HEK293 (cell line): ENCODE measurements around the gene UCKL1.

ENCODE experiments used
- CTCF ChIA-PET: fragments of 350-600 bp; formaldehyde crosslinking; extraction: SDS; loops from one replicate; lab custom pipeline; 2021; ENCODE audit warnings: antibody characterized with exemption; lab: Yijun Ruan, JAX
- POLR2A ChIA-PET: fragments of 300-600 bp; formaldehyde crosslinking; extraction: SDS; loops from one replicate; lab custom pipeline; 2020; ENCODE audit warnings: antibody characterized with exemption, inconsistent platforms; lab: Yijun Ruan, JAX
- H3K27ac ChIP-seq: fragments of 200-500 bp; sonication (Bioruptor generic); 2 replicates; pipeline ENCODE4 v1.5.1; 2014; ENCODE audit warnings: low read depth, low read length, control low read depth, inconsistent platforms; ENCODE audit errors: extremely low read depth
- H3K36me3 ChIP-seq, 2 experiments: fragments of 200-500 bp in 1 of 2; sonication (Bioruptor generic) in 1 of 2; 1 replicate in 1 of 2; 2 replicates in 1 of 2; pipeline ENCODE4 v1.5.1; 2014 to 2017; ENCODE audit warnings: inconsistent platforms in 2 of 2, low read length in 2 of 2; ENCODE audit not compliant: control insufficient read depth in 2 of 2, insufficient read depth in 1 of 2
- H3K4me1 ChIP-seq: fragments of 200-500 bp; sonication (Bioruptor generic); 2 replicates; pipeline ENCODE4 v1.5.1; 2014; ENCODE audit warnings: mild to moderate bottlenecking, low read length, inconsistent platforms; ENCODE audit not compliant: control insufficient read depth, insufficient read depth
- H3K4me3 ChIP-seq: 2 replicates; pipeline ENCODE4 v1.5.1; 2011; ENCODE audit warnings: low read depth, mild to moderate bottlenecking, control low read depth, low read length, moderate library complexity
- H3K9me3 ChIP-seq: fragments of 200-500 bp; sonication (Bioruptor generic); 2 replicates; pipeline ENCODE4 v1.5.1; 2014; ENCODE audit warnings: low read depth, low read length, inconsistent platforms; ENCODE audit not compliant: control insufficient read depth, insufficient read depth
- BCL11B ChIP-seq: fragments of 450-650 bp; formaldehyde crosslinking; IDR thresholded peaks from 2 replicates; pipeline ENCODE4 v1.5.1; 2016; ENCODE audit warnings: low read depth, missing biosample characterization, missing genetic modification characterization
- EGR2 ChIP-seq: fragments of 450-650 bp; formaldehyde crosslinking; IDR thresholded peaks from 2 replicates; pipeline ENCODE4 v1.5.1; 2016; ENCODE audit warnings: low read depth, missing biosample characterization, missing genetic modification characterization
- HOXA7 ChIP-seq: sonication (generic); formaldehyde crosslinking; IDR thresholded peaks from 2 replicates; pipeline ENCODE4 v1.8.1; 2022; ENCODE audit warnings: missing genetic modification reagents, borderline replicate concordance
- KLF9 ChIP-seq: fragments of 450-650 bp; formaldehyde crosslinking; IDR thresholded peaks from 2 replicates; pipeline ENCODE4 v1.5.1; 2016; ENCODE audit warnings: missing biosample characterization, missing genetic modification characterization, low read depth
- MZF1 ChIP-seq: fragments of 450-650 bp; formaldehyde crosslinking; IDR thresholded peaks from 2 replicates; pipeline ENCODE4 v1.5.1; 2017; ENCODE audit warnings: missing biosample characterization, missing genetic modification characterization, borderline replicate concordance
- TCF7L2 ChIP-seq: IDR thresholded peaks from 2 replicates; pipeline ENCODE4 v1.6.1; 2011; ENCODE audit warnings: low read depth, mild to moderate bottlenecking, inconsistent platforms, low read length, moderate library complexity, borderline replicate concordance
- ZNF121 ChIP-seq: fragments of 450-650 bp; formaldehyde crosslinking; IDR thresholded peaks from 2 replicates; pipeline ENCODE4 v1.5.1; 2016; ENCODE audit warnings: missing biosample characterization, missing genetic modification characterization
- ZNF132 ChIP-seq: fragments of 450-650 bp; formaldehyde crosslinking; IDR thresholded peaks from 2 replicates; pipeline ENCODE4 v1.5.1; 2017; ENCODE audit warnings: missing biosample characterization, missing genetic modification characterization, borderline replicate concordance
- ZNF140 ChIP-seq: fragments of 450-650 bp; formaldehyde crosslinking; IDR thresholded peaks from 2 replicates; pipeline ENCODE4 v1.5.1; 2016; ENCODE audit warnings: missing biosample characterization, missing genetic modification characterization
- ZNF146 ChIP-seq: fragments of 450-650 bp; formaldehyde crosslinking; IDR thresholded peaks from 2 replicates; pipeline ENCODE4 v1.5.1; 2016; ENCODE audit warnings: missing biosample characterization, missing genetic modification characterization
- ZNF157 ChIP-seq: fragments of 450-650 bp; formaldehyde crosslinking; IDR thresholded peaks from 2 replicates; pipeline ENCODE4 v1.5.1; 2016; ENCODE audit warnings: missing biosample characterization, missing genetic modification characterization
- ZNF16 ChIP-seq: fragments of 450-650 bp; formaldehyde crosslinking; IDR thresholded peaks from 2 replicates; pipeline ENCODE4 v1.5.1; 2016; ENCODE audit warnings: low read depth, missing biosample characterization, missing genetic modification characterization
- ZNF175 ChIP-seq: fragments of 450-650 bp; formaldehyde crosslinking; IDR thresholded peaks from 2 replicates; pipeline ENCODE4 v1.5.1; 2016; ENCODE audit warnings: missing biosample characterization, missing genetic modification characterization
- ZNF292 ChIP-seq: fragments of 450-650 bp; formaldehyde crosslinking; IDR thresholded peaks from 2 replicates; pipeline ENCODE4 v1.5.1; 2016; ENCODE audit warnings: low read depth, missing biosample characterization, missing genetic modification characterization, borderline replicate concordance
- ZNF335 ChIP-seq: fragments of 450-650 bp; formaldehyde crosslinking; conservative IDR thresholded peaks from 2 replicates; pipeline ENCODE4 v1.5.1; 2016; ENCODE audit warnings: missing biosample characterization, missing genetic modification characterization
- ZNF404 ChIP-seq: fragments of 450-650 bp; formaldehyde crosslinking; IDR thresholded peaks from 2 replicates; pipeline ENCODE4 v1.5.1; 2017; ENCODE audit warnings: missing biosample characterization, missing genetic modification characterization
- ZNF510 ChIP-seq: fragments of 450-650 bp; formaldehyde crosslinking; IDR thresholded peaks from 2 replicates; pipeline ENCODE4 v1.5.1; 2018; ENCODE audit warnings: mild to moderate bottlenecking, missing genetic modification characterization, missing biosample characterization; ENCODE audit not compliant: insufficient replicate concordance
- ZNF521 ChIP-seq: fragments of 450-650 bp; formaldehyde crosslinking; IDR thresholded peaks from 2 replicates; pipeline ENCODE4 v1.5.1; 2017; ENCODE audit warnings: missing biosample characterization, mild to moderate bottlenecking, missing genetic modification characterization
- ZNF596 ChIP-seq: fragments of 450-650 bp; IDR thresholded peaks from 2 replicates; pipeline ENCODE4 v1.5.0; 2018; ENCODE audit warnings: missing biosample characterization, mild to moderate bottlenecking, missing genetic modification characterization, moderate library complexity
- ZNF623 ChIP-seq: fragments of 450-650 bp; formaldehyde crosslinking; IDR thresholded peaks from 2 replicates; pipeline ENCODE4 v1.5.1; 2016; ENCODE audit warnings: missing biosample characterization, missing genetic modification characterization
- ZNF629 ChIP-seq: fragments of 450-650 bp; formaldehyde crosslinking; IDR thresholded peaks from 2 replicates; pipeline ENCODE4 v1.5.1; 2017; ENCODE audit warnings: missing biosample characterization, missing genetic modification characterization
- ZNF76 ChIP-seq: fragments of 450-650 bp; formaldehyde crosslinking; IDR thresholded peaks from 2 replicates; pipeline ENCODE4; 2016; ENCODE audit warnings: low read depth, missing biosample characterization, missing genetic modification characterization, borderline replicate concordance
- ZXDB ChIP-seq: fragments of 450-650 bp; formaldehyde crosslinking; IDR thresholded peaks from 2 replicates; pipeline ENCODE4 v1.5.1; 2016; ENCODE audit warnings: missing biosample characterization, missing genetic modification characterization
- TF ChIP-seq, protein P1 (sequence below): fragments of 450-650 bp; formaldehyde crosslinking; IDR thresholded peaks from 2 replicates; pipeline ENCODE4; 2016; ENCODE audit warnings: missing biosample characterization, missing genetic modification characterization
- TF ChIP-seq, protein P2 (sequence below): fragments of 450-650 bp; formaldehyde crosslinking; IDR thresholded peaks from 2 replicates; pipeline ENCODE4 v1.5.1; 2017; ENCODE audit warnings: missing biosample characterization, missing genetic modification characterization
- TF ChIP-seq, protein P3 (sequence below): fragments of 450-650 bp; formaldehyde crosslinking; IDR thresholded peaks from 2 replicates; pipeline ENCODE4 v1.5.1; 2016; ENCODE audit warnings: missing biosample characterization, missing genetic modification characterization

UCKL1 gene

DNA sequence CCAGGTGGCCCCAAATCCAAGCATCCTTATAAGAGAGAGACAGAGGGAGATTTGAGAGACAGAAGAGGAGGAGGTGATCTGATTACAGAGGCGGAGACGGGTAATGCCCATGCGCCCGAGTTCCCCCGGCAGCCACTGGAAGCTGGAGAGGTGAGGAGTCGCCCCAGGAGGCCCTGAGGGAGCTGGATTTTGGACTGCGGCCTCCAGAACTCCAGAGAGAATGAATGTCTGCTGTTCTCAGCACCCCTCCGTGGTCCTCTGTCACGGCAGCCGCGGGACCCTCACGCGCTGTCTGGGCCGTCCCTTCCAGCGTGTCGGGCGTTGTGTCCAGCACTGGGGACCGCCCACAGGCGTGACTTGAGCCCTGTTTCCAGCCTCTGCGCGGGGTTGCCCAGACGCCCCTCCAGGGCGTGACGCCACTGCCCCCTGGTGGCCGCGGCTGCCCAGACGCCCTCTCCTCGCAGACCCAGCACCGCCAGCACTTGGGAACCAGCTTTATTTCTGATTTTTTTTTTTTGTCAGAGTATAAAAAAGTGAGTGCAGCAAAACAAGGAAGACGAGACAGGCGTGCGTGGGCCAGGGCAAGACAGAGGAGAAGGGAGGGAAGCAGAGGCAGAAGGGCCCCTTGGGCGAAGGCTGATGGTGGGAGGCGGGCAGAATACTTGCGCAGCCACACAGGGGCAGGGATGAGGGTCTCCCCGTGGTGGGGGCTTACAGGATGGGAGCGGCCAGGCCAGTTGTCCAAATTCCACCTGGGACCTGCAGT, 17.6 kb upstream of the UCKL1 start (continued):
- TF ChIP-seq BCL11B (tag by site-specific recombination) = no peak
- TF ChIP-seq ZNF157 = no peak
- TF ChIP-seq ZNF629 (tag by site-specific recombination) = 0 out of 2 replicates have a peak, but pooled peaks have one; percentile 33
- TF ChIP-seq KLF9 = peak; percentile 68
- TF ChIP-seq ZNF16 = no peak
- TF ChIP-seq ZNF76 (tag by site-specific recombination) = peak; percentile 37; the same call in 1 of the 2 replicates
- TF ChIP-seq ZNF521 (tag by site-specific recombination) = no peak
- no peak for TF ChIP-seq ZNF132 (tag by site-specific recombination)
- TF ChIP-seq ZNF596 (tag by site-specific recombination) = 0 out of 2 replicates have a peak, but pooled peaks have one; percentile 28
- TF ChIP-seq ZNF140 (tag by site-specific recombination) = no peak
- TF ChIP-seq ZNF404 (tag by site-specific recombination) = no peak
- TF ChIP-seq MZF1 (tag by site-specific recombination) = no peak
- peak; percentile 61 for TF ChIP-seq EGR2 (tag by site-specific recombination)
- TF ChIP-seq ZXDB (tag by site-specific recombination) = peak; percentile 100
- TF ChIP-seq TCF7L2 = no peak
- TF ChIP-seq HOXA7 (CRISPR knock-in tag) = no peak
- no peak for TF ChIP-seq ZNF146
- TF ChIP-seq ZNF623 (tag by site-specific recombination) = no peak
- TF ChIP-seq ZNF510 (tag by site-specific recombination) = no peak
- TF ChIP-seq ZNF335 (tag by site-specific recombination) = peak; percentile 66
- TF ChIP-seq ZNF292 (tag by site-specific recombination) = no peak
- TF ChIP-seq, protein P1, sequence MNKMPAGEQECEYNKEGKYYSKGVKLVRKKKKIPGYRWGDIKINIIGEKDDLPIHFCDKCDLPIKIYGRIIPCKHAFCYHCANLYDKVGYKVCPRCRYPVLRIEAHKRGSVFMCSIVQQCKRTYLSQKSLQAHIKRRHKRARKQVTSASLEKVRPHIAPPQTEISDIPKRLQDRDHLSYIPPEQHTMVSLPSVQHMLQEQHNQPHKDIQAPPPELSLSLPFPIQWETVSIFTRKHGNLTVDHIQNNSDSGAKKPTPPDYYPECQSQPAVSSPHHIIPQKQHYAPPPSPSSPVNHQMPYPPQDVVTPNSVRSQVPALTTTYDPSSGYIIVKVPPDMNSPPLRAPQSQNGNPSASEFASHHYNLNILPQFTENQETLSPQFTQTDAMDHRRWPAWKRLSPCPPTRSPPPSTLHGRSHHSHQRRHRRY = no peak
- TF ChIP-seq, all 188 proteins: peak for 49

DNA sequence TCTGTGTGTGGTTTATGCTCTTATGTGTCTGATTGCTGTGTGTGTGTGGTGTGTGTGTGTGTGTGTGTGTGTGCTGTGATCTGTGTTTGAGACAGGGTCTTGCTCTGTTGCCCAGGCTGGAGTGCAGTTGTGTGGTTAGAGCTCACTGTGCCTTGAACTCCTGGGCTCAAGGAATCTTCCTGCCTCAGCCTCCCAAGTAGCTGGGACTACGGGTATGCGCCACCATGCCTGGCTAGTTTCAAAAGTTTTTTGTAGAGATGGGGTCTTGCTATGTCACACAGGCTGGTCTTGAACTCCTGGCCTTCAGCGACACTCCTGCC, 16.9 kb upstream of the UCKL1 start:
- POLR2A ChIA-PET = interaction anchor here (0.5 to 0.6 kb wide), 2 partner anchors 34 to 435 kb away, joined by 3 read pairs; no protein-coding TSS in a partner anchor
- no peaks in the 10 kb centered on the region for H3K4me1 ChIP-seq
- H3K27ac ChIP-seq = no peak overlapping the region
- H3K36me3 ChIP-seq = peaks cover 0 to 5% of the 10 kb centered on the region in 2 experiments; a peak in 1 of 3 replicates
- CTCF ChIA-PET = interaction anchor here (0.6 to 3.5 kb wide), 16 partner anchors 15 to 435 kb away, joined by 3 to 16 read pairs (median 4); partner anchors contain the start of genes PTK6 and TPD52L2
- H3K4me3 ChIP-seq = no peak overlapping the region
- no peaks in the 10 kb centered on the region for H3K9me3 ChIP-seq
- TF ChIP-seq, protein P2, sequence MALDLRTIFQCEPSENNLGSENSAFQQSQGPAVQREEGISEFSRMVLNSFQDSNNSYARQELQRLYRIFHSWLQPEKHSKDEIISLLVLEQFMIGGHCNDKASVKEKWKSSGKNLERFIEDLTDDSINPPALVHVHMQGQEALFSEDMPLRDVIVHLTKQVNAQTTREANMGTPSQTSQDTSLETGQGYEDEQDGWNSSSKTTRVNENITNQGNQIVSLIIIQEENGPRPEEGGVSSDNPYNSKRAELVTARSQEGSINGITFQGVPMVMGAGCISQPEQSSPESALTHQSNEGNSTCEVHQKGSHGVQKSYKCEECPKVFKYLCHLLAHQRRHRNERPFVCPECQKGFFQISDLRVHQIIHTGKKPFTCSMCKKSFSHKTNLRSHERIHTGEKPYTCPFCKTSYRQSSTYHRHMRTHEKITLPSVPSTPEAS (tag by site-specific recombination) = peak; percentile 42; the same call in 1 of the 2 replicates
- TF ChIP-seq, protein P3, sequence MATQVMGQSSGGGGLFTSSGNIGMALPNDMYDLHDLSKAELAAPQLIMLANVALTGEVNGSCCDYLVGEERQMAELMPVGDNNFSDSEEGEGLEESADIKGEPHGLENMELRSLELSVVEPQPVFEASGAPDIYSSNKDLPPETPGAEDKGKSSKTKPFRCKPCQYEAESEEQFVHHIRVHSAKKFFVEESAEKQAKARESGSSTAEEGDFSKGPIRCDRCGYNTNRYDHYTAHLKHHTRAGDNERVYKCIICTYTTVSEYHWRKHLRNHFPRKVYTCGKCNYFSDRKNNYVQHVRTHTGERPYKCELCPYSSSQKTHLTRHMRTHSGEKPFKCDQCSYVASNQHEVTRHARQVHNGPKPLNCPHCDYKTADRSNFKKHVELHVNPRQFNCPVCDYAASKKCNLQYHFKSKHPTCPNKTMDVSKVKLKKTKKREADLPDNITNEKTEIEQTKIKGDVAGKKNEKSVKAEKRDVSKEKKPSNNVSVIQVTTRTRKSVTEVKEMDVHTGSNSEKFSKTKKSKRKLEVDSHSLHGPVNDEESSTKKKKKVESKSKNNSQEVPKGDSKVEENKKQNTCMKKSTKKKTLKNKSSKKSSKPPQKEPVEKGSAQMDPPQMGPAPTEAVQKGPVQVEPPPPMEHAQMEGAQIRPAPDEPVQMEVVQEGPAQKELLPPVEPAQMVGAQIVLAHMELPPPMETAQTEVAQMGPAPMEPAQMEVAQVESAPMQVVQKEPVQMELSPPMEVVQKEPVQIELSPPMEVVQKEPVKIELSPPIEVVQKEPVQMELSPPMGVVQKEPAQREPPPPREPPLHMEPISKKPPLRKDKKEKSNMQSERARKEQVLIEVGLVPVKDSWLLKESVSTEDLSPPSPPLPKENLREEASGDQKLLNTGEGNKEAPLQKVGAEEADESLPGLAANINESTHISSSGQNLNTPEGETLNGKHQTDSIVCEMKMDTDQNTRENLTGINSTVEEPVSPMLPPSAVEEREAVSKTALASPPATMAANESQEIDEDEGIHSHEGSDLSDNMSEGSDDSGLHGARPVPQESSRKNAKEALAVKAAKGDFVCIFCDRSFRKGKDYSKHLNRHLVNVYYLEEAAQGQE (tag by site-specific recombination) = no peak
- TF ChIP-seq ZNF121 (tag by site-specific recombination) (peak; percentile 99), ZNF175 (tag by site-specific recombination) (0 out of 2 replicates have a peak, but pooled peaks have one; percentile 39)
- TF ChIP-seq, all 188 proteins: peak for 3
